K562 (cell line): Measurements from ENCODE around the gene GINS3. TPM values are rescaled to one million over a fixed set of nuclear protein-coding genes. Genes with fewer than 3 reads are reported as not detected.

Experiments used
- C11orf30 ChIP-seq: fragments of 450-650 bp; IDR thresholded peaks from 2 replicates; pipeline ENCODE4 v1.6.1; 2016; ENCODE audit warnings: low read depth, mild to moderate bottlenecking
- FOXJ3 ChIP-seq: sonication (generic); formaldehyde crosslinking; IDR thresholded peaks from 2 replicates; pipeline ENCODE4 v1.4.0; 2020; ENCODE audit warnings: mild to moderate bottlenecking, missing genetic modification reagents
- HNRNPUL1 ChIP-seq: fragments of 200-400 bp; formaldehyde crosslinking; IDR thresholded peaks from 2 replicates; pipeline ENCODE4 v1.6.1; 2017; ENCODE audit warnings: low read length
- IFI16 ChIP-seq: fragments of 250-450 bp; sonication (Bioruptor Pico); IDR thresholded peaks from 2 replicates; pipeline ENCODE4 v2.1.2; 2022; ENCODE audit warnings: mild to moderate bottlenecking, inconsistent platforms
- KDM2B ChIP-seq: fragments of 250-450 bp; sonication (Bioruptor Pico); IDR thresholded peaks from 2 replicates; pipeline ENCODE4 v1.8.0; 2021; ENCODE audit warnings: mild to moderate bottlenecking, moderate library complexity
- MAZ ChIP-seq, 2 experiments: fragments of 450-650 bp in 1 of 2; sonication (generic) in 1 of 2; formaldehyde crosslinking; IDR thresholded peaks in 1 of 2; conservative IDR thresholded peaks in 1 of 2; 2 replicates each; pipeline versions ENCODE4 v1.4.0 to v1.5.0; 2020; ENCODE audit warnings: mild to moderate bottlenecking in 1 of 2, missing genetic modification reagents in 1 of 2
- NCOA4 ChIP-seq: fragments of 450-650 bp; IDR thresholded peaks from 2 replicates; pipeline ENCODE4 v1.6.1; 2018; ENCODE audit warnings: mild to moderate bottlenecking; ENCODE audit not compliant: partially characterized antibody
- NR2C2 ChIP-seq, 2 experiments: fragments of 200-800 bp in 1 of 2; sonication (Bioruptor generic) in 1 of 2; sonication (generic) in 1 of 2; formaldehyde crosslinking in 1 of 2; IDR thresholded peaks; 2 replicates each; pipeline versions ENCODE4 v1.6.1 to v1.8.0; 2016 to 2022; ENCODE audit warnings: mild to moderate bottlenecking in 1 of 2, missing compliant biosample characterization in 1 of 2, missing genetic modification characterization in 1 of 2, missing genetic modification reagents in 1 of 2
- PHF8 ChIP-seq: fragments of 200-600 bp; sonication (generic); IDR thresholded peaks from 2 replicates; pipeline ENCODE4 v1.6.1; 2012; ENCODE audit warnings: mixed run types, mild to moderate bottlenecking, inconsistent platforms, low read length, moderate library complexity, borderline replicate concordance
- RUNX1 ChIP-seq: sonication (generic); IDR thresholded peaks from 2 replicates; pipeline ENCODE4 v1.6.1; 2016; ENCODE audit warnings: antibody characterized with exemption, low read depth
- SIN3B ChIP-seq: fragments of 450-650 bp; IDR thresholded peaks from 2 replicates; pipeline ENCODE4 v1.6.1; 2017; ENCODE audit warnings: low read depth, mild to moderate bottlenecking, moderate library complexity
- ZFP30 ChIP-seq: fragments of 250-450 bp; sonication (Bioruptor Pico); IDR thresholded peaks from 2 replicates; pipeline ENCODE4 v1.8.0; 2022; ENCODE audit warnings: moderate library complexity, mild to moderate bottlenecking, inconsistent platforms, borderline replicate concordance
- ZNF146 ChIP-seq: IDR thresholded peaks from one replicate; pipeline ENCODE4 v1.6.1; 2018; ENCODE audit warnings: missing compliant biosample characterization; ENCODE audit not compliant: unreplicated experiment
- ZNF740 ChIP-seq, 3 experiments: fragments of 200-800 bp in 1 of 3; sonication (Bioruptor generic) in 1 of 3; sonication (generic) in 1 of 3; formaldehyde crosslinking in 1 of 3; IDR thresholded peaks; 2 replicates each; pipeline versions ENCODE4 v1.6.1 to v1.8.0; 2016 to 2022; ENCODE audit warnings: mild to moderate bottlenecking in 2 of 3, missing compliant biosample characterization in 2 of 3, missing genetic modification characterization in 2 of 3, missing genetic modification reagents in 1 of 3
- ZSCAN32 ChIP-seq: fragments of 450-650 bp; formaldehyde crosslinking; IDR thresholded peaks from 2 replicates; pipeline ENCODE4 v1.4.0; 2020; ENCODE audit warnings: mild to moderate bottlenecking, moderate library complexity
- polyA plus RNA-seq, 8 experiments: library from polyadenylated mRNA; depleted of rRNA in 4 of 8; stranded (reverse) in 5 of 8; unstranded in 3 of 8; fragments of >200 nt; fragmentation: Nextera tagmentation in 2 of 8; fragmentation: Illumina TruSeq in 1 of 8; extraction: Ambion mirVana in 2 of 8; extraction: Trizol in 1 of 8; gene quantifications; 2 replicates each; pipeline versions ENCODE4 v1.2.1 to v1.2.3, GENCODE V29; 2011 to 2014; ENCODE audit warnings: inconsistent platforms in 1 of 8, missing spikeins in 1 of 8
- total RNA-seq, 7 experiments: library from RNA; depleted of rRNA in 6 of 7; stranded (reverse); fragments of >200 nt in 6 of 7; fragmentation: Illumina TruSeq in 2 of 7; extraction: Trizol in 2 of 7; gene quantifications; 2 replicates each; pipeline versions ENCODE4 v1.2.1 to v1.2.3, GENCODE V29; 2011 to 2021; ENCODE audit warnings: low replicate concordance in 1 of 7
- TF ChIP-seq, protein P1 (sequence below): sonication (generic); formaldehyde crosslinking; IDR thresholded peaks from 2 replicates; pipeline ENCODE4 v1.8.0; 2023; ENCODE audit warnings: mild to moderate bottlenecking, missing genetic modification reagents
- TF ChIP-seq, protein P2 (sequence below): fragments of 450-650 bp; IDR thresholded peaks from one replicate; pipeline ENCODE4 v1.6.1; 2018; ENCODE audit warnings: mild to moderate bottlenecking, moderate library complexity; ENCODE audit not compliant: partially characterized antibody
- TF ChIP-seq, protein P3 (sequence below), 2 experiments: fragments of 450-650 bp in 1 of 2; sonication (generic) in 1 of 2; formaldehyde crosslinking in 1 of 2; IDR thresholded peaks in 1 of 2; conservative IDR thresholded peaks in 1 of 2; 2 replicates each; pipeline versions ENCODE4 v1.6.1 to v1.8.1; 2016 to 2023; ENCODE audit warnings: mild to moderate bottlenecking in 2 of 2, moderate library complexity in 2 of 2, inconsistent platforms in 1 of 2, missing genetic modification reagents in 1 of 2

GINS3 gene
- total and polyA plus RNA-seq, 9 of the 15 experiments (the other 6 are each of a cell fraction or from before 2014, with no cell fraction given): 17.8 to 31.9 (median 25.4) TPM

DNA sequence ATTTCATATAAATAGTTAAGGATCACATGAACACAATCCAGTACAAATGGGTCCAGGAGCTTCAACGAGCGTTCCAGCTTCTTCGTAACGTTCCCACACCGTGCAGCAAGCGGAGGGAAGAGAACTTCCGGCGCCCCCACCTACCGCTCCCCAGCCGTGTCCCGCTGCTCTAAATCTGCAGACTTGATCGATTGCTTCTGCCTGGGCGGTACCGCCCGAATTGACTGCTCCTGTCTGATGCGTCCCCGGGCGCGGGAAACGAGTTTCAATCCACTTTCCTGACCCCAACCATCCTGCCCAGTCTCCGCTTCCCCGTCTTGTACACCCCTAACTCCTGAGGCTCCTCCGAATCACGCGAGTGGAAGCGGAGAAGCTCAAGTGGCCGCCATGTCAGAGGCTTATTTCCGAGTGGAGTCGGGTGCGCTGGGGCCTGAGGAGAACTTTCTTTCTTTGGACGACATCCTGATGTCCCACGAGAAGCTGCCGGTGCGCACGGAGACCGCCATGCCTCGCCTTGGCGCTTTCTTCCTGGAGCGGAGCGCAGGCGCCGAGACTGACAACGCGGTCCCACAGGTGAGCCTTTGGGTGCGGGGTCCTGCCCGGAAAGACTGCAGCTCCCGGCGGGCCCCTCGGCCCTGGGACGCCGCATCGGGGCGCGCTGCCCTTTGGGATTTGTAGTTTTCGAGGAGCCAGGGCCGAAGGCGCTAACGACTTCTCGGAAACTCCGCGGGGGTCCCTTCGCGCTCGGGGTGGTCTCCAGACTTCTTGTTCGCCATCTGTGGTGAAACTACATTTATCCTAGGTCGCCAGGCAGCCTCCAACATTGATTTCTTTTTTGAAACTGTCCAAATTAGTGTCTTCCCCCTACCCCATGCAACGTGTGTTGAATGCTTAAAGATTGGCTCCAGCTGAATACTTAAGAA is at the start of gene GINS3 (continued):
- TF ChIP-seq, protein P1, sequence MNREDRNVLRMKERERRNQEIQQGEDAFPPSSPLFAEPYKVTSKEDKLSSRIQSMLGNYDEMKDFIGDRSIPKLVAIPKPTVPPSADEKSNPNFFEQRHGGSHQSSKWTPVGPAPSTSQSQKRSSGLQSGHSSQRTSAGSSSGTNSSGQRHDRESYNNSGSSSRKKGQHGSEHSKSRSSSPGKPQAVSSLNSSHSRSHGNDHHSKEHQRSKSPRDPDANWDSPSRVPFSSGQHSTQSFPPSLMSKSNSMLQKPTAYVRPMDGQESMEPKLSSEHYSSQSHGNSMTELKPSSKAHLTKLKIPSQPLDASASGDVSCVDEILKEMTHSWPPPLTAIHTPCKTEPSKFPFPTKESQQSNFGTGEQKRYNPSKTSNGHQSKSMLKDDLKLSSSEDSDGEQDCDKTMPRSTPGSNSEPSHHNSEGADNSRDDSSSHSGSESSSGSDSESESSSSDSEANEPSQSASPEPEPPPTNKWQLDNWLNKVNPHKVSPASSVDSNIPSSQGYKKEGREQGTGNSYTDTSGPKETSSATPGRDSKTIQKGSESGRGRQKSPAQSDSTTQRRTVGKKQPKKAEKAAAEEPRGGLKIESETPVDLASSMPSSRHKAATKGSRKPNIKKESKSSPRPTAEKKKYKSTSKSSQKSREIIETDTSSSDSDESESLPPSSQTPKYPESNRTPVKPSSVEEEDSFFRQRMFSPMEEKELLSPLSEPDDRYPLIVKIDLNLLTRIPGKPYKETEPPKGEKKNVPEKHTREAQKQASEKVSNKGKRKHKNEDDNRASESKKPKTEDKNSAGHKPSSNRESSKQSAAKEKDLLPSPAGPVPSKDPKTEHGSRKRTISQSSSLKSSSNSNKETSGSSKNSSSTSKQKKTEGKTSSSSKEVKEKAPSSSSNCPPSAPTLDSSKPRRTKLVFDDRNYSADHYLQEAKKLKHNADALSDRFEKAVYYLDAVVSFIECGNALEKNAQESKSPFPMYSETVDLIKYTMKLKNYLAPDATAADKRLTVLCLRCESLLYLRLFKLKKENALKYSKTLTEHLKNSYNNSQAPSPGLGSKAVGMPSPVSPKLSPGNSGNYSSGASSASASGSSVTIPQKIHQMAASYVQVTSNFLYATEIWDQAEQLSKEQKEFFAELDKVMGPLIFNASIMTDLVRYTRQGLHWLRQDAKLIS (CRISPR knock-in tag): 0 out of 2 replicates have a peak, but pooled peaks have one; percentile 61
- TF ChIP-seq ZSCAN32 (CRISPR knock-in tag) (no peak), C11orf30 (peak; percentile 76), KDM2B (CRISPR knock-in tag) (no peak), PHF8 (peak; percentile 94), FOXJ3 (CRISPR knock-in tag) (no peak), ZNF146 (CRISPR knock-in tag) (no peak), MAZ (CRISPR knock-in tag; conservative IDR thresholded peaks at IDR 0.05 in 1 of 2, IDR thresholded peaks at IDR 0.05 in 1 of 2) (peak; percentile 88 to 93), NR2C2 (CRISPR knock-in tag; IDR thresholded peaks at IDR 0.05) (peak; percentile 55; the same call in 1 of the 2 replicates), NR2C2 (tag; IDR thresholded peaks at IDR 0.05) (peak; percentile 77), NCOA4 (peak; percentile 98), HNRNPUL1 (no peak), IFI16 (no peak), SIN3B (peak; percentile 70; the same call in 1 of the 2 replicates), ZFP30 (CRISPR knock-in tag) (no peak), ZNF740 (CRISPR knock-in tag; IDR thresholded peaks at IDR 0.05) (0 out of 2 replicates have a peak, but pooled peaks have one; percentile 36), ZNF740 (tag; IDR thresholded peaks at IDR 0.05) (no peak), RUNX1 (no peak)
- TF ChIP-seq, protein P2, sequence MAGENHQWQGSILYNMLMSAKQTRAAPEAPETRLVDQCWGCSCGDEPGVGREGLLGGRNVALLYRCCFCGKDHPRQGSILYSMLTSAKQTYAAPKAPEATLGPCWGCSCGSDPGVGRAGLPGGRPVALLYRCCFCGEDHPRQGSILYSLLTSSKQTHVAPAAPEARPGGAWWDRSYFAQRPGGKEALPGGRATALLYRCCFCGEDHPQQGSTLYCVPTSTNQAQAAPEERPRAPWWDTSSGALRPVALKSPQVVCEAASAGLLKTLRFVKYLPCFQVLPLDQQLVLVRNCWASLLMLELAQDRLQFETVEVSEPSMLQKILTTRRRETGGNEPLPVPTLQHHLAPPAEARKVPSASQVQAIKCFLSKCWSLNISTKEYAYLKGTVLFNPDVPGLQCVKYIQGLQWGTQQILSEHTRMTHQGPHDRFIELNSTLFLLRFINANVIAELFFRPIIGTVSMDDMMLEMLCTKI: no peak
- TF ChIP-seq, protein P3, sequence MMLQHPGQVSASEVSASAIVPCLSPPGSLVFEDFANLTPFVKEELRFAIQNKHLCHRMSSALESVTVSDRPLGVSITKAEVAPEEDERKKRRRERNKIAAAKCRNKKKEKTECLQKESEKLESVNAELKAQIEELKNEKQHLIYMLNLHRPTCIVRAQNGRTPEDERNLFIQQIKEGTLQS (IDR thresholded peaks at IDR 0.05): no peak
- TF ChIP-seq, protein P3 (CRISPR knock-in tag; conservative IDR thresholded peaks at IDR 0.05): peak; percentile 86
